Measurements from ENCODE around the gene SCYGR1.
"Not testable (repeated sequence)": the region's sequence is repeated elsewhere in the genome, so short reads cannot be mapped to it uniquely, and the experiment has no call there.

SCYGR1 gene

GRCh38 chr2:227387583-227387982 is at the start of gene SCYGR1:
Gene SCYGR1, minus strand, starts transcription at chr2:227387949. Its CDS starts 0 bp downstream, at chr2:227387949.
- not testable (repeated sequence) for FAIRE-seq; DNase-seq (ENCODE audit: low spot score)

GRCh38 chr2:227436436-227437174 is 48.9 kb upstream of the SCYGR1 start:
- no peak for DNase-seq (ENCODE audit: low spot score)
- FAIRE-seq, result no peak

- FAIRE-seq (no peak), DNase-seq (ENCODE audit: low spot score) (no peak)
Measured at GRCh38 chr2:227433171-227433570, 45.4 kb upstream of the SCYGR1 start.

GRCh38 chr2:227430639-227431038 is 42.9 kb upstream of the SCYGR1 start:
- DNase-seq (ENCODE audit: low spot score) (no peak), FAIRE-seq (no peak)

- no peak for FAIRE-seq
Measured at GRCh38 chr2:227428731-227429285, 41.1 kb upstream of the SCYGR1 start.

GRCh38 chr2:227423656-227424499 is 36.1 kb upstream of the SCYGR1 start:
- DNase-seq (ENCODE audit: low spot score), result no peak
- FAIRE-seq, result no peak

More at GRCh38 chr2:227428731-227429285, 41.1 kb upstream of the SCYGR1 start:
- DNase-seq (ENCODE audit: low spot score), result no peak

GRCh38 chr2:227420087-227421052 is 32.6 kb upstream of the SCYGR1 start:
- FAIRE-seq, result no peak

GRCh38 chr2:227416701-227417100 is 29.0 kb upstream of the SCYGR1 start:
- DNase-seq (ENCODE audit: low spot score) (no peak), FAIRE-seq (no peak)

More at GRCh38 chr2:227420087-227421052, 32.6 kb upstream of the SCYGR1 start:
- no peak for DNase-seq (ENCODE audit: low spot score)

- DNase-seq (ENCODE audit: low spot score) (peak; percentile 70), FAIRE-seq (no peak)
Measured at GRCh38 chr2:227415538-227416424, 28.0 kb upstream of the SCYGR1 start.

- FAIRE-seq (no peak), DNase-seq (ENCODE audit: low spot score) (no peak)
Measured at GRCh38 chr2:227414846-227415245, 27.1 kb upstream of the SCYGR1 start.

GRCh38 chr2:227413371-227413770 is 25.6 kb upstream of the SCYGR1 start:
- no peak for FAIRE-seq
- no peak for DNase-seq (ENCODE audit: low spot score)

GRCh38 chr2:227412877-227413276 is 25.1 kb upstream of the SCYGR1 start:
- FAIRE-seq (no peak), DNase-seq (ENCODE audit: low spot score) (no peak)

GRCh38 chr2:227411990-227412350 is 24.2 kb upstream of the SCYGR1 start:
- DNase-seq (ENCODE audit: low spot score) (no peak), FAIRE-seq (no peak)

GRCh38 chr2:227411320-227411989 is 23.7 kb upstream of the SCYGR1 start:
- FAIRE-seq (no peak), DNase-seq (ENCODE audit: low spot score) (peak; percentile 47)

GRCh38 chr2:227410191-227410590 is 22.4 kb upstream of the SCYGR1 start:
- DNase-seq (ENCODE audit: low spot score) (no peak), FAIRE-seq (no peak)

GRCh38 chr2:227407591-227408151 is 19.9 kb upstream of the SCYGR1 start:
- FAIRE-seq, result no peak
- DNase-seq (ENCODE audit: low spot score), result no peak

GRCh38 chr2:227406177-227407031 is 18.7 kb upstream of the SCYGR1 start:
- FAIRE-seq, result no peak
- DNase-seq (ENCODE audit: low spot score), result peak; percentile 89
